Left ventricle myocardium superior (tissue), 1 donor: ENCODE data around the gene GJA4. TPM values are rescaled to one million over a fixed set of nuclear protein-coding genes. Genes with fewer than 3 reads are reported as not detected.
"Not testable (repeated sequence)": the region's sequence is repeated elsewhere in the genome, so short reads cannot be mapped to it uniquely, and the experiment has no call there.

ENCODE experiments used
- ATAC-seq: fragments of 200-7000 bp; cut with Tn5 transposase; one replicate; pipeline ENCODE4 v1.9.1; 2020; ENCODE audit warnings: mild to moderate bottlenecking, moderate library complexity
- DNase-seq: peaks from one replicate; pipeline ENCODE4 v3.0.0-alpha.2; 2020
- intact Hi-C: fragments of 100-400 bp; cut with micrococcal nuclease; formaldehyde crosslinking; loops from one replicate; pipeline ENCODE4 v1.11.0; 2022
- total RNA-seq: library from RNA; stranded (reverse); fragmentation: NEBNext Ultra II Directional; extraction: Animal tissue kit (Norgen Biotek cat#: 25700); gene quantifications from one replicate; pipeline ENCODE4 v1.2.1, GENCODE V29; 2021
- donor health status: DM: no; HTN: yes; CAD: no; lungs with severe emphysema.

GJA4 gene
- total RNA-seq, 1 donor from 2014 or later = 19.1 TPM

GRCh38 chr1:34762474-34763141 lies 30.2 kb upstream of the GJA4 start:
- intact Hi-C loops = no loop called here
- no peak for DNase-seq
- ATAC-seq = no peak

- DNase-seq = no peak
- intact Hi-C loops = no loop called here
- ATAC-seq = no peak
These were observed 29.5 kb upstream of the GJA4 start for GRCh38 chr1:34763142-34763781.

- ATAC-seq (no peak), DNase-seq (no peak)
- intact Hi-C loops = no loop called here
These were observed 23.9 kb upstream of the GJA4 start for GRCh38 chr1:34768856-34769255.

- intact Hi-C loops = no loop called here
- no peak for DNase-seq
- ATAC-seq = no peak
These were observed 21.8 kb upstream of the GJA4 start for GRCh38 chr1:34770891-34771504.

- DNase-seq (no peak), ATAC-seq (no peak)
- intact Hi-C loops = no loop called here
These were observed 21.0 kb upstream of the GJA4 start for GRCh38 chr1:34771573-34772371.

GRCh38 chr1:34773114-34773513 lies 19.7 kb upstream of the GJA4 start:
- ATAC-seq, intact Hi-C loops, DNase-seq: not testable (repeated sequence)

- no peak for ATAC-seq
These were observed 17.8 kb upstream of the GJA4 start for GRCh38 chr1:34774957-34775356.

GRCh38 chr1:34776911-34777310 lies 15.9 kb upstream of the GJA4 start:
- intact Hi-C loops = no loop called here
- DNase-seq (no peak), ATAC-seq (no peak)

More at GRCh38 chr1:34774957-34775356, 17.8 kb upstream of the GJA4 start:
- intact Hi-C loops = no loop called here
- DNase-seq = no peak

GRCh38 chr1:34777519-34778321 lies 15.1 kb upstream of the GJA4 start:
- ATAC-seq = no peak
- DNase-seq = no peak

GRCh38 chr1:34778381-34778780 lies 14.4 kb upstream of the GJA4 start:
- ATAC-seq (no peak), DNase-seq (no peak)
- intact Hi-C loops = no loop called here

More at GRCh38 chr1:34777519-34778321, 15.1 kb upstream of the GJA4 start:
- intact Hi-C loops = no loop called here

GRCh38 chr1:34779005-34779404 lies 13.8 kb upstream of the GJA4 start:
- ATAC-seq = no peak
- DNase-seq = no peak
- intact Hi-C loops = no loop called here

- DNase-seq (no peak), ATAC-seq (no peak)
- intact Hi-C loops = no loop called here
These were observed 13.3 kb upstream of the GJA4 start for GRCh38 chr1:34779526-34779925.

GRCh38 chr1:34779962-34780361 lies 12.8 kb upstream of the GJA4 start:
- DNase-seq = no peak
- intact Hi-C loops = no loop called here
- ATAC-seq = no peak

- DNase-seq (no peak), ATAC-seq (no peak)
- intact Hi-C loops = no loop called here
These were observed 12.3 kb upstream of the GJA4 start for GRCh38 chr1:34780528-34780927.

GRCh38 chr1:34781071-34781843 lies 11.5 kb upstream of the GJA4 start, which contains the start of gene GJB3:
Gene GJB3, plus strand, starts transcription at chr1:34781214. Its CDS starts 3,549 bp downstream, at chr1:34784763.
- intact Hi-C loops = no loop called here
- ATAC-seq (no peak), DNase-seq (no peak)

- no peak for ATAC-seq
- intact Hi-C loops = no loop called here
These were observed 10.9 kb upstream of the GJA4 start for GRCh38 chr1:34781844-34782391.

GRCh38 chr1:34784751-34785221 lies 8.0 kb upstream of the GJA4 start:
- intact Hi-C loops = loop anchor here (5.0 kb wide), 1 partner anchor 68 kb away; no protein-coding TSS in a partner anchor
- no peak for ATAC-seq
- DNase-seq = no peak

More at GRCh38 chr1:34781844-34782391, 10.9 kb upstream of the GJA4 start:
- DNase-seq = no peak
